ENCODE results near the gene TMEM212. TPM values are rescaled to one million over a fixed set of nuclear protein-coding genes. Genes with fewer than 3 reads are reported as not detected.

Gene TMEM212
- total RNA-seq, 2 donors from 2014 or later = not detected

DNA sequence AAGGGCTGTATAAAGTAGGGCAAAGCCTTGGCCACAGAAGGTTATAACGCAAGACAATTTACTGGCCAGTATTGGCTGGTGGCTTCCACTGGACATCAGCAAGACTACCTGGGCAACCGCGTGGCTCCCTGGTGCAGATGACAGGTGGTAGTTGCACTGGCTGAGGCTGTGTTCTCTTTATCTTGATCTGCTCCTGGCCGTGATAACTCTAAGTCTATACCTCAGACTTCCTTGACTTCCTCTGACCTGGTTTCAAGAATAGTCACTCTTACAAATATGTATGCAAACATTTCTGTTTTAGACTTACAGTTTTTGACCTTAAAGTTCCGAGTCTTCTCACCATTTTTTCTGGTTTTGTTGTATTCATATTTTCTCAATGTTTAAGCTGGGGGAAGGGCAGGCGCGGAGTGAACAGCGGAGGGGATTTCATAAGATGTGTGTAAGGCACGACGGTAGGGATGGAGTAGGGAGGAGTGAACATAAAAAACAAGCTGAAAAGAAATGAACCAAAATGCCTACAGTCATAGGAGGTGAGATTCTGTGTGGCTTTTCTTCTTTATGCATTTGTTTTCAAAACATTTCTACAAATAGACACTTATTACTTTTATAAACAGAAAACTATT, 15.2 kb upstream of the TMEM212 start:
- DNase-seq (ENCODE audit: low spot score) = no peak
- TF ChIP-seq CTCF (IDR thresholded peaks at IDR 0.05) = no peak

DNA sequence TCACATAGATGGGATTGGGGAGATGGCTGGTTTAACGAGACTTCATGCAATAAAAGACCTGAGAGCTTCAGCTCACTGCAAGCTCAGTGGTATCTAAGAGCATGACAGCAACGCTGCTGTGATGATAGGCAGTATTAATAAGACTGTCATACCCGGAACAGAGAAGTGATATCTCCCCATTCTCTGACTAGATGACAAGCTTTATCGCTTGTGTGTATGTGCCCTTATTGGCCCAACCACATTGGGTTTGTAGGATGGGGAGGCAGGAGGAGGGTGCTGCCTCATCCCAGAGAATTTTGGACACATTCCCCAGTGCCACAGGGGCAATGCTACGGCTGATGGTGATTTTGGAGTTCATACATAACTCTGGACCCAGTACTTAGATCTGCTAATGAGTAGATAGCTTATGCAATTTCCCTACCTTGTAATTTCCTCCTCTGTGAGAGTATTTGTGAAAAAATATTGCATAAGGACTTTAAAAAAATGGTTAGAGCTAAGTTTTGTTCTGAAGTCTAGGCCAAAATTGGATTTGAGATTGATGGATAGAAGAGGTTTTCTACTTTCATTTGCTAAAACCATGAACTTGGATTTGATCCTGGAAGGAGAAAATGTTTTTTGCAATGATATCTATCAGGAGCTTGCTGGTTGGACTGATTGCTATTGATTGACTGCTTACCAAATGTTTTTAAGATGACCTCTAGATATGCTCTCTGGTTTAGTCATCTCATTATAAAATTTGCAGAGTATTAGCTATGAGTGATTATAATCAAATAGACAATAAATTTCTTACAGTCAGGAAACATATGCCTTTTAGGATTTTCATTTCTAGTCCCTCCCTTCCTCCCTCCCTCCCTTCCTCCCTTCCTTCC, 14.0 kb upstream of the TMEM212 start:
- no peaks in the 10 kb centered on the region for H3K27me3 ChIP-seq
- no peak overlapping the region for H3K4me3 ChIP-seq
- H3K4me1 ChIP-seq = peaks cover 0 to 33% of the 10 kb centered on the region in 2 donors
- H3K27ac ChIP-seq = peak overlapping the region; percentile 45 to 64
- H3K36me3 ChIP-seq = no peaks in the 10 kb centered on the region
- H3K9me3 ChIP-seq = no peaks in the 10 kb centered on the region
- DNase-seq (ENCODE audit: low spot score) = no peak
- TF ChIP-seq CTCF (IDR thresholded peaks at IDR 0.05) = no peak

More for the DNA sequence above, 15.2 kb upstream of the TMEM212 start:
- Histone ChIP-seq H3K4me1 (peaks cover 0 to 22% of the 10 kb centered on the region in 2 donors), H3K9me3 (no peaks in the 10 kb centered on the region), H3K36me3 (no peaks in the 10 kb centered on the region), H3K27ac (no peak overlapping the region), H3K27me3 (no peaks in the 10 kb centered on the region), H3K4me3 (no peak overlapping the region)

GRCh38 chr3:171829841-171830517, 13.2 kb upstream of the TMEM212 start:
- Histone ChIP-seq H3K27me3 (no peaks in the 10 kb centered on the region), H3K4me1 (peaks cover 0 to 36% of the 10 kb centered on the region in 2 donors), H3K36me3 (no peaks in the 10 kb centered on the region), H3K9me3 (no peaks in the 10 kb centered on the region), H3K4me3 (no peak overlapping the region), H3K27ac (peak overlapping the region; percentile 45 to 64)
- DNase-seq (ENCODE audit: low spot score) = peak; percentile 80
- peak; percentile 38 to 74 for TF ChIP-seq CTCF (IDR thresholded peaks at IDR 0.05)

DNA sequence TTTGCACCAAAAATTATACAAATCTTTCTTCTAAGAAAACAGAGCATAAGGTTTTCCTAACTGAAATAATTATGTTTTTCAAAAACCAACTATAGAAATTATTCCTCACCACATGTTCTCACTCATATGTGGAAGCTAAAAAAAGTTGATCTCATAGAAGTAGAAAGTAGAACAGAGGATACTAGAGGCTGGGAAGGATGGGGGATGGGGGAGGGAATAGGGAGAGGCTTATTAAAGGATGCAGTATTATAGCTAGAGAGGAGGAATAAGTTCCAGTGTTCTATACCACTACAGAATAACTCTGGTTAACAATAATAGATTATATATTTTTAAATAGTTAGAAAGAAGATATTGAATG, 12.7 kb upstream of the TMEM212 start:
- Histone ChIP-seq H3K27ac (peak overlapping the region; percentile 45 to 64), H3K4me1 (peaks cover 0 to 37% of the 10 kb centered on the region in 2 donors)
- TF ChIP-seq CTCF (IDR thresholded peaks at IDR 0.05) = no peak

DNA sequence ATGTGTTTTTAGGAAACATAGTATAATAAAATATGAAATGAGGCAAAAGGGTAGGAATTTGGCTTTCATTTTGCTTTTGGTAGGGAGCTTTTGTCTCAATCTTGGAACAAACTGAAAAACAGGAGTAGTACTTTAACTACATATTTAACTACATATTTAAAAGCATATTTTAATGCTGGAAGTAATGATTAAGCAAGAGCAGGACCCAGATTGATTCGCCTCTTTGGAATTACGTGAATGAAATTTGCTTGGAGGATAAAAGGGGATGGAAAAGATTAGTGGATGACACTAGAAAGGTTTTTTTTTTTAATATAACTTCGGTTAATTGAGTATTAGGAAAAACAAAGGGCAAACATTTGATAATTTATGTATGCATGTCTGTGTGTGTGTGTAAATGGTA, 11.2 kb upstream of the TMEM212 start:
- Histone ChIP-seq H3K9me3 (no peaks in the 10 kb centered on the region), H3K4me3 (no peak overlapping the region), H3K4me1 (peaks cover 0 to 45% of the 10 kb centered on the region in 2 donors), H3K27me3 (no peaks in the 10 kb centered on the region), H3K36me3 (no peaks in the 10 kb centered on the region), H3K27ac (no peak overlapping the region)
- DNase-seq (ENCODE audit: low spot score) = no peak
- no peak for TF ChIP-seq CTCF (IDR thresholded peaks at IDR 0.05)

More for the DNA sequence above, 12.7 kb upstream of the TMEM212 start:
- H3K4me3 ChIP-seq = no peak overlapping the region
- no peak for DNase-seq (ENCODE audit: low spot score)
- H3K27me3 ChIP-seq = no peaks in the 10 kb centered on the region
- no peaks in the 10 kb centered on the region for H3K9me3 ChIP-seq
- H3K36me3 ChIP-seq = no peaks in the 10 kb centered on the region

All from right atrium auricular region (tissue), 2 donors.